Endothelial cell of umbilical vein (primary cell): ENCODE data around the gene RALGPS1. TPM values are rescaled to one million over a fixed set of nuclear protein-coding genes. Genes with fewer than 3 reads are reported as not detected.

Experiments used
- BruUV-seq: library from RNA; stranded (reverse); fragments of 400-500 nt; replicated peaks from 2 replicates; lab custom pipeline; 2021; lab: Mats Ljungman, UMichigan
- CTCF ChIA-PET: fragments of 300-600, 350-600 bp; sonication (Branson Sonifier 250); formaldehyde crosslinking; loops from one replicate; lab custom pipeline; 2021; ENCODE audit warnings: antibody characterized with exemption, inconsistent platforms; lab: Charles Lee
- POLR2A ChIA-PET: fragments of 300-600, 350-600 bp; sonication (Branson Sonifier 250); formaldehyde crosslinking; loops from one replicate; lab custom pipeline; 2021; ENCODE audit warnings: antibody characterized with exemption, inconsistent platforms; lab: Charles Lee
- DNase-seq: peaks from one replicate; pipeline ENCODE4 v3.0.0-alpha.2; 2011; ENCODE audit warnings: low read depth, low spot score
- FAIRE-seq: peaks from 2 replicates; lab custom pipeline; 2011; peaks lifted over from hg19 to GRCh38; lab: Jason Lieb, UNC
- H2AFZ ChIP-seq: 2 replicates; pipeline ENCODE4 v1.6.0; 2012; ENCODE audit warnings: low read depth, low read length, control low read depth, inconsistent platforms
- H3K27ac ChIP-seq: 2 replicates; pipeline ENCODE4 v1.5.1; 2011; ENCODE audit warnings: low read depth, mild to moderate bottlenecking, control low read depth, low read length, moderate library complexity; ENCODE audit not compliant: insufficient read depth
- H3K27me3 ChIP-seq, 2 experiments: 2 replicates each; pipeline versions ENCODE4 v1.6.0 to v1.6.1; 2011; ENCODE audit warnings: low read length in 2 of 2, mixed read lengths in 1 of 2; ENCODE audit not compliant: control insufficient read depth in 2 of 2, insufficient read depth in 2 of 2
- H3K36me3 ChIP-seq, 2 experiments: 2 replicates in 1 of 2; 3 replicates in 1 of 2; pipeline ENCODE4 v1.5.1; 2011; ENCODE audit warnings: low read length in 2 of 2, mild to moderate bottlenecking in 1 of 2, moderate library complexity in 1 of 2; ENCODE audit not compliant: control insufficient read depth in 2 of 2, insufficient read depth in 2 of 2; ENCODE audit errors: extremely low read depth in 1 of 2
- H3K4me1 ChIP-seq: 3 replicates; pipeline ENCODE4 v1.5.1; 2011; ENCODE audit warnings: mild to moderate bottlenecking, low read length; ENCODE audit not compliant: control insufficient read depth, insufficient read depth; ENCODE audit errors: extremely low read depth
- H3K4me2 ChIP-seq: 2 replicates; pipeline ENCODE4 v1.6.1; 2011; ENCODE audit warnings: low read length, control low read depth, mixed read lengths; ENCODE audit not compliant: insufficient read depth
- H3K4me3 ChIP-seq, 3 experiments: fragments of 200-600 bp in 1 of 3; sonication (generic), shearing (Covaris generic) in 1 of 3; replicated peaks in 1 of 3; 2 replicates each; pipeline ENCODE4 v1.5.1; 2011 to 2016; ENCODE audit warnings: control low read depth in 3 of 3, low read length in 3 of 3, mild to moderate bottlenecking in 2 of 3, inconsistent platforms in 1 of 3, low read depth in 1 of 3, moderate library complexity in 1 of 3; ENCODE audit not compliant: insufficient read depth in 1 of 3
- H3K79me2 ChIP-seq: 2 replicates; pipeline ENCODE4 v1.6.0; 2012; ENCODE audit warnings: low read length, inconsistent platforms; ENCODE audit not compliant: control insufficient read depth, insufficient read depth
- H3K9ac ChIP-seq: replicated peaks from 2 replicates; pipeline ENCODE3; 2011; ENCODE audit warnings: low read length, control low read depth; ENCODE audit not compliant: insufficient read depth; ENCODE audit errors: extremely low read depth
- H3K9me1 ChIP-seq: replicated peaks from 3 replicates; pipeline ENCODE4 v1.6.0; 2011; ENCODE audit warnings: mild to moderate bottlenecking, low read length; ENCODE audit not compliant: control insufficient read depth, insufficient read depth; ENCODE audit errors: extremely low read depth
- H3K9me3 ChIP-seq: replicated peaks from 2 replicates; pipeline ENCODE4 v1.5.1; 2012; ENCODE audit warnings: low read length, inconsistent platforms; ENCODE audit not compliant: control insufficient read depth, insufficient read depth
- H4K20me1 ChIP-seq: replicated peaks from 2 replicates; pipeline ENCODE3; 2011; ENCODE audit warnings: mild to moderate bottlenecking, low read length; ENCODE audit not compliant: control insufficient read depth, insufficient read depth; ENCODE audit errors: extremely low read depth
- EZH2 ChIP-seq: IDR thresholded peaks from 2 replicates; pipeline ENCODE4 v1.6.1; 2012; ENCODE audit warnings: borderline replicate concordance, low read depth, mild to moderate bottlenecking, moderate library complexity, low read length, inconsistent platforms; ENCODE audit not compliant: severe bottlenecking
- FOS ChIP-seq: IDR thresholded peaks from 2 replicates; pipeline ENCODE4 v1.6.1; 2011; ENCODE audit warnings: mild to moderate bottlenecking, low read length, moderate library complexity, borderline replicate concordance; ENCODE audit not compliant: insufficient read depth
- GATA2 ChIP-seq: IDR thresholded peaks from 2 replicates; pipeline ENCODE4 v1.7.0; 2011; ENCODE audit warnings: low read depth, mild to moderate bottlenecking, moderate library complexity, mixed read lengths, low read length; ENCODE audit not compliant: insufficient read length, insufficient read depth
- JUN ChIP-seq: IDR thresholded peaks from 2 replicates; pipeline ENCODE4 v1.6.1; 2011; ENCODE audit warnings: borderline replicate concordance, low read depth; ENCODE audit not compliant: insufficient read length, insufficient read depth
- MYC ChIP-seq: IDR thresholded peaks from one replicate; pipeline ENCODE4 v1.6.1; 2011; ENCODE audit warnings: mild to moderate bottlenecking, low read depth, low read length
- POLR2A ChIP-seq: IDR thresholded peaks from 2 replicates; pipeline ENCODE4 v1.6.1; 2012; ENCODE audit warnings: low read depth, mild to moderate bottlenecking, control low read depth, low read length
- POLR2AphosphoS5 ChIP-seq: IDR thresholded peaks from 2 replicates; pipeline ENCODE4 v1.6.1; 2012; ENCODE audit warnings: low read depth, mild to moderate bottlenecking, control low read depth, low read length, moderate library complexity; ENCODE audit not compliant: insufficient read depth
- dilution Hi-C: fragments of 300-500 bp; cut with MboI; formaldehyde crosslinking; loops from one replicate; pipeline ENCODE4 v1.15.0; 2019; ENCODE audit warnings: low sequenced_read_pairs; ENCODE audit not compliant: extremely low pct_ligation_motif_present
- intact Hi-C: fragments of 100-400 bp; cut with micrococcal nuclease; formaldehyde crosslinking; loops from one replicate; pipeline ENCODE4 v1.10.0; 2022
- polyA plus RNA-seq, 4 experiments: library from polyadenylated mRNA; depleted of rRNA in 3 of 4; stranded (reverse) in 3 of 4; unstranded in 1 of 4; fragments of >200 nt; gene quantifications; 2 replicates each; pipeline versions ENCODE4 v1.2.1 to v1.2.3, GENCODE V29; 2011 to 2012; ENCODE audit warnings: missing spikeins in 1 of 4
- total RNA-seq: library from RNA; stranded (reverse); gene quantifications from 2 replicates; pipeline ENCODE4 v1.2.3, GENCODE V29; 2021
- TF ChIP-seq, protein P1 (sequence below), 2 donors: IDR thresholded peaks; 1 replicate in 1 of 2; 2 replicates in 1 of 2; pipeline ENCODE4 v1.5.1; 2011; ENCODE audit warnings: low read length in 2 of 2, mild to moderate bottlenecking in 2 of 2, moderate library complexity in 2 of 2, control low read depth in 1 of 2, inconsistent platforms in 1 of 2, low read depth in 1 of 2; ENCODE audit not compliant: insufficient read depth in 1 of 2; ENCODE audit errors: extremely low read depth in 1 of 2
- TF ChIP-seq, protein P2 (sequence below): IDR thresholded peaks from 2 replicates; pipeline ENCODE4 v1.6.1; 2011; ENCODE audit not compliant: insufficient read depth, insufficient read length

Gene RALGPS1
- total and polyA plus RNA-seq, 2 donors (not counting 3 experiments of a cell fraction or from before 2014, with no cell fraction given) = 3.8 to 5.5 TPM

DNA sequence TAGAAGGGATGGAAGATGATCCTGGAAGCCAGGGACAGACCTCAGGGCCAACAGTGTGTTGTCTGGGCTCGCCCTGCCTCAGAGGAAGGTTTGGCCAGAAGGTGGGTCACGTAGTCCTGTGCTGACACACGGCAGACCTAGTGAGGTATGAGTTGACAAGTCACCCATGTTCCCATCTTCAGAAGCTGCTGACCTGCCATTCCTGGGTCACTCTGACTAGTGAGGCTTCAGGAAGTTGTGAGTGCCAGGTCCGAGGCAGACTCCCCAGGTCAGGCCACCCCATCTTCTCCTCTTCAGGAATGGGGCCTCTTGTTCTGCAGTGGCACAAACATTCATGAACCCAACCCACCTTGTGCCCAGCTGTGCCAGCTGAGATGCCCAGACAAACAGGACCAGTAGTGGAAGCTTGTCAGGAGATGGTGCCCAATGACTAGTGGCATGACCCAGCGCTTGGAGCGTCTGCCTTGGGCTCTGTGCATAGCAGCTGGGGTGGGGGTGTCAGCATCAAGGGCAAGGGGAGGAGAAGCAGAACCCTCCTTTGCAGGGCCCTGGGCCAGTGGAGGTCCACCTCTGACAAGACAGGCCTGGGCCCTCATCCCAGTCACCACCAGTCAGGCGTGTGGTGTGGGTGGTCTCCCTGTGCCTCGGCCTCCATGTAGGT is 224.6 kb downstream of the RALGPS1 start:
- DNase-seq (no peak), FAIRE-seq (no peak)
- H2AFZ ChIP-seq = no peak overlapping the region
- BruUV-seq = no TSS peak
- no peak overlapping the region for H3K4me3 ChIP-seq
- POLR2A ChIA-PET = interaction anchor here (0.6 kb wide), 1 partner anchor 205 kb away, joined by 5 read pairs; no protein-coding TSS in a partner anchor
- H3K36me3 ChIP-seq = no peaks in the 10 kb centered on the region
- H3K9me1 ChIP-seq = no peaks in the 10 kb centered on the region
- intact Hi-C loops = no loop called here
- CTCF ChIA-PET = interaction anchor here (1.2 kb wide), 2 partner anchors 76 to 198 kb away, joined by 3 to 4 read pairs; no protein-coding TSS in a partner anchor
- dilution Hi-C loops = no loop called here
- no peak overlapping the region for H3K4me2 ChIP-seq
- H3K27me3 ChIP-seq = peaks cover 0 to 7% of the 10 kb centered on the region in 2 experiments
- TF ChIP-seq POLR2A (no peak), GATA2 (no peak), EZH2 (no peak), MYC (no peak), FOS (no peak), JUN (no peak), POLR2AphosphoS5 (no peak)
- TF ChIP-seq, protein P1, sequence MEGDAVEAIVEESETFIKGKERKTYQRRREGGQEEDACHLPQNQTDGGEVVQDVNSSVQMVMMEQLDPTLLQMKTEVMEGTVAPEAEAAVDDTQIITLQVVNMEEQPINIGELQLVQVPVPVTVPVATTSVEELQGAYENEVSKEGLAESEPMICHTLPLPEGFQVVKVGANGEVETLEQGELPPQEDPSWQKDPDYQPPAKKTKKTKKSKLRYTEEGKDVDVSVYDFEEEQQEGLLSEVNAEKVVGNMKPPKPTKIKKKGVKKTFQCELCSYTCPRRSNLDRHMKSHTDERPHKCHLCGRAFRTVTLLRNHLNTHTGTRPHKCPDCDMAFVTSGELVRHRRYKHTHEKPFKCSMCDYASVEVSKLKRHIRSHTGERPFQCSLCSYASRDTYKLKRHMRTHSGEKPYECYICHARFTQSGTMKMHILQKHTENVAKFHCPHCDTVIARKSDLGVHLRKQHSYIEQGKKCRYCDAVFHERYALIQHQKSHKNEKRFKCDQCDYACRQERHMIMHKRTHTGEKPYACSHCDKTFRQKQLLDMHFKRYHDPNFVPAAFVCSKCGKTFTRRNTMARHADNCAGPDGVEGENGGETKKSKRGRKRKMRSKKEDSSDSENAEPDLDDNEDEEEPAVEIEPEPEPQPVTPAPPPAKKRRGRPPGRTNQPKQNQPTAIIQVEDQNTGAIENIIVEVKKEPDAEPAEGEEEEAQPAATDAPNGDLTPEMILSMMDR (IDR thresholded peaks at IDR 0.05; ENCODE audit: extremely low read depth in 1 of 2, insufficient read depth in 1 of 2, low read depth in 1 of 2, low read length in 2 of 2) = no peak
- TF ChIP-seq, protein P2, sequence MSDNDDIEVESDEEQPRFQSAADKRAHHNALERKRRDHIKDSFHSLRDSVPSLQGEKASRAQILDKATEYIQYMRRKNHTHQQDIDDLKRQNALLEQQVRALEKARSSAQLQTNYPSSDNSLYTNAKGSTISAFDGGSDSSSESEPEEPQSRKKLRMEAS = no peak
- no peaks in the 10 kb centered on the region for H3K4me1 ChIP-seq
- H3K79me2 ChIP-seq = no peaks in the 10 kb centered on the region
- H3K27ac ChIP-seq = no peak overlapping the region
- H3K9ac ChIP-seq = no peak overlapping the region
- H3K9me3 ChIP-seq = no peaks in the 10 kb centered on the region
- no peaks in the 10 kb centered on the region for H4K20me1 ChIP-seq
